ENCODE data around the gene DISP3.

The DISP3 gene

DNA sequence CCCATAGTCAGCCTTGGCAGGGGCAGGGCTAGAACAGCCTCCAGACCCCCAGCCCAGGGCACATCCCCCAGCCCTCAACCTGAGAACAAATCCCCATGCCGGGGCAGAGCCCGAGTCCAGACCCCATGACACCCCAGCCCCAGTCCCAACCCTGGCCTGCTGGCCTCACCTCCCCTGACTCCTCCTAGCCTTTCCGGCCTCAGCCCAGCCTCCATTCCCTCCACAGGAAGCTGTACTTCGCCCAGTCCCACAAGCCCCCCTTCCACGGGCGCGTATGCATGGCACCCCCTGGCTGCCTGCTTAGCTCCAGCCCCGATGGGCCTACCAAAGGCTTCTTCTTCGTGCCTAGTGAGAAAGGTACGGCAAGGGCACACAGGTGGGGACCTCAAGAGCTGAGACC lies 50.4 kb downstream of the DISP3 start:
- DNase-seq: no peak

DNA sequence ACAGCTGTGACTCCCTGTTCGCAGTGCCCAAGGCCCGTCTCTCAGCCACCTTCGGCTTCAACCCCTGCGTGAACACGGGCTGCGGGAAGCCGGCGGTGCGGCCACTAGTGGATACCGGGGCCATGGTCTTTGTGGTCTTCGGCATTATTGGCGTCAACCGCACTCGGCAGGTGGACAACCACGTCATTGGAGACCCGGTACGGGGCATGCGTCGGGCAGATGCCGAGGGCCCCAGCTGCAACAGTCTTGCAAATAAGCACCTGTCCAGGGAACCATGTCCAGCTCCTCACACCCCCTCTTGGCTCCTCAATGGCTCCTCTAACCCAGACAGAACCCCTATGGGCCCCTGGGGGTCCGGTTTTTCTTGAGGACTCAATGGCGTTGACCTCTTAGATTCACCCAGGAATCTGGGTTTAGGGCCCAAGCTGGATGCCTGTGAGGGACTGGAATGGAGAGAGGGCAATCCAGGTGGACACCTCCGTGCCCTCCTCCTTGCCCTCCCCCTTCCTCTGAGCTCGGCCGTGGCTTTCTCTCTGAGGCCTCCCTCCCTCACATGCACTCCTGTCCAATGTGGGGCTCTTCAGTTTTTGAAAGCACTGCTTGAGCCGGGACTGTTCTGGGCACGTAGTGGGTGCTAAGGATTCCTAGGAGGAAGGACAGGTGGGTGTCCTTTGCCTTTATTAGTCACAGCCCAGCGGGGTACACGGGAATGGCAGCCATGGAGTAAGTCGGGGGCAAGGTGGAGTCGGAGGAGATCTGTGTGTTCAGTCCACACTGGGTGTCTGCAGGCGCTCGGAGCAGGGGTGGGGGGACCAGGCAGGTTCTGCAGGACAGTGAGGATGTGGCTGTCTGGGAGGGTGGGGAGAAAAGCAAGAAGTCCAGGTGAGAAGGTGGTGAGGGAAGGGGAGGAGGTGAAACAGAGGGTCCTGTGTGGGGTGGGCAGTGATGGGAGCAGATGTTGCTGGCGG lies 51.1 kb downstream of the DISP3 start:
- DNase-seq: no peak

DNA sequence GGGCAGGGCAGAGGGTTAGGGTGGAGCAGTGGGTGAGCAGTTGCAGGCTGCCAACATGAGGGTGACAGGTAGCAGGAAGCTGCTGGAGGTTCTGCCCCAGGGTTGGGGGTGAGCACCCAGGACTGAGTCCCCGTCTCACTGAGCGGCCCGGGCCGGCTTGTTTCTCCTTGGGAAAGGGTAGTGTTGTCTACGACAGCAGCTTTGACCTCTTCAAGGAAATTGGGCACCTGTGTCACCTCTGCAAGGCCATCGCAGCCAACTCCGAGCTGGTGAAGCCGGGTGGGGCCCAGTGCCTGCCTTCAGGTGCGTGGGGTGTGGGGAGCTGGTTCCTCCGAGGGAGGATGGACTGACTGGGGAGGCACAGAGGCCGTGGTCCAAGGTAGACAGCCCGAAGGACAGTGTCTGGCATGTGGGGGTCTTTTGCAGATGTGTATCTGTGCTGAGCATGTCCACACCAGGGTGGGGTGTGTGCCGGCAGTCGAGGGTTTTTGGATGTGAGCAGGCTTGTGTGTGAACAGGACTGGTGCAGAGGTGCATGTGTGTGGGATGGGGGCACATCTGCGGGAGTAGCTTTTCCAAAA lies 51.9 kb downstream of the DISP3 start:
- DNase-seq: no peak

DNA sequence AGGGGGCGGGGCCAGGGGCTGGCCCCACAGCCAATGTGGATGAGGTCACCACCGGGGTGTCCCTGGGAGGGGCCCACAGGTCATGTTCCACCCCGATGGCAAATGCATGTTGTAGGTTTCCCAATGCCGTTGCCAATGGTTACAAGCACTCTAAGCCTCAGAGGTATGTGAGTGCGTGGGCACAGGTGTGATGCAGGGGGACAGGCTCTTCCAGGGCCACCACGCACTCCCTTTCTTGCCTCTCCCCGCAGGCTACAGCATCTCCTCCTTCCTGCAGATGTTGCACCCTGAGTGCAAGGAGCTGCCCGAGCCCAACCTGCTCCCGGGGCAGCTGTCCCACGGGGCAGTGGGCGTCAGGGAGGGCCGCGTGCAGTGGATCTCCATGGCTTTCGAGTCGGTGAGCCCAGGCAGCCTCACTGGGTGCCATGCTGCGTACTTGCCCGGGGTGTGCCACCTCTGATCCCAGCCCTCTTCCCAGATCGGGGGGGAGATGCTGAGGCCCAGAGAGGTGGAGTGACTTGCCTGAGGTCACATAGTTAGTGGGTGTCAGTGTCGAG lies 52.4 kb downstream of the DISP3 start:
- DNase-seq: no peak

DNA sequence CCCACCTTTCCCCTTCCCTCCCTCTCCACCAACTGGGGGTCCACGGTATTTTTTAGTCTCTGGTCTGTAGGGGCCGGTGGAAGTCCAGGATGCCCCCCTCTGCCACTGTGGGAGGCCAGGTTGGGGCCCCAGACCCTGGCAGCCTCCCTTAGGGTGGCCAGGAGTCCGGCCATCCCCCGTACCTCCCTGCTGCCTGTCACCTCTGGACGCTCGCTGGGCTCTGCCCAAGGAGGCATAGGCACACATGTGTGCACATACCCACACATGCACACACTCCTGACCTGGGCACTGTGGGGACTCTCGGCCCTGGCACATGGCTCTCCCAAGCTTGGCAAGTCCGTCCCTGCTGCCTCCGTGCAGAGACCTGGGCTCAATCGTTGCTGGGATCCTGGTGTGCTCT lies 53.0 kb downstream of the DISP3 start:
- no peak for DNase-seq

DNA sequence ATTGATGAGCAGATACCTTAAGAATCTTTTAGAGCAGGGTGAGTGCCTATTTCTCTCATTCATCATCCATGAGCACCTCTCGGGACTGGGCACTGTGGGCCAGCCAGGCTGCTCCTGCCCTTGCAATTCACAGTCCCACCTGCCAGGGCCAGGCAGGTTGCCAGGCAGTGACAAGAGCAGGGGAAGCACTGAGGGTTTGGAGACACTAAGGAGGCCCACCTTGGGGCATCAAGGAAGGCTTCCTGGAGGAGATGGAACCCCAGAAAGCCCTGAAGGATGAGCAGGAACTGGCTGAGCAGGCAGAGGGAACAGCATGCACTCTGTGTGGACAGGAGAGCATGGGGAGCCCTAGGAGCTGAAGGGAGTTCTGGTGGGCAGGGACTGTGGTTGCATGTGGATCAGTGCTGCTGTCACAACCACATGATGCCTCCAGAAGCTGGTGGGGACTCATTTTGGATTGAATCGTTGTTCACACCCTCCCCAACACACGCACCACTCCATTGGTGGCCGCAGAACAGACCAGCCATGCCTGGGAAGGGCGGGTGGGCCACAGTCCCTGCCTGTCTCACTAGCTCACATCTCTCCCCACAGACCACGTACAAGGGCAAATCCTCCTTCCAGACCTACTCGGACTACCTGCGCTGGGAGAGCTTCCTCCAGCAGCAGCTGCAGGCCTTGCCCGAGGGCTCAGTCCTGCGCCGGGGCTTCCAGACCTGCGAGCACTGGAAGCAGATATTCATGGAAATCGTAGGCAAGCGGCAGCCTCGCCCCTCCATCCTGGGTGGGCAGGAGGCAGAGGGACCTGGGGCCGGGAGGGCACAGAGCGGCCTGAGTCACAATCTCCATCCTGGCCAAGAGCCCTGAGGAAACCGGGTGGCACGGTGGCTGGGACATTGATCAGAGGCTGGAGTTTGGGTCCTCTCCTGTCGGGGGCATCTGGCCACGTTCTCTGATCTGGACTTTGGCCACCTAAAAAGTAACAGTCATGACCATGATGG lies 55.1 kb downstream of the DISP3 start:
- no peak for DNase-seq

DNA sequence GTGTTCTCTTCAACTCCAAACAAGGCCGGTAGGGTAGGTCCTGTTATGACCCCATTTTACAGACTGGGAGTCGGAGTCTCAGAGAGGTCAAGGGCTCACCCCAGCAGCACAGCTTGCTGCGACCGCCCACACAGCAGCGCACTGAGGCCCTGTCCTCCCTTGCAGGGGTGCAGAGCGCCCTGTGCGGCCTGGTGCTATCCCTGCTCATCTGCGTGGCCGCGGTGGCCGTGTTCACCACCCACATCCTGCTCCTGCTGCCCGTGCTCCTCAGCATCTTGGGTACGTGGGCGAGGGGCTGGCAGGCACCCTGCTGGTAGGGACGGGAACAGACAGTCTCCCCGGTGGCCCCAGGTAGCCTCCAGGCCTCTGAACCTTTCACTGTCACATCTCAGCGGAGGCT lies 55.9 kb downstream of the DISP3 start:
- no peak for DNase-seq

DNA sequence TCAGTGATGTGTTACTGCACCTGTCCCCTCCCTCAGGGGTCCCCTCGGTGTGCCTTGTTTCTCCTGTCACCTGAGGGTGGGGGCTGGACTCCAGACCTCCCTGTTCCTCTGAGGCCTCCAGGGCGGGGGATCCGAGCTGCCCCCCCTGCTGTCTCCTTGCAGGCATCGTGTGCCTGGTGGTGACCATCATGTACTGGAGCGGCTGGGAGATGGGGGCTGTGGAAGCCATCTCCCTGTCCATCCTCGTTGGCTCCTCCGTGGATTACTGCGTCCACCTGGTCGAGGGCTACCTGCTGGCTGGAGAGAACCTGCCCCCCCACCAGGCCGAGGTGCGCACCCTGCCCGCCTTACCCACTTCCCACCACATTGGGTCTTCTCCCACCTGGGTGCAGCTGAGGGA lies 56.4 kb downstream of the DISP3 start:
- DNase-seq: no peak

DNA sequence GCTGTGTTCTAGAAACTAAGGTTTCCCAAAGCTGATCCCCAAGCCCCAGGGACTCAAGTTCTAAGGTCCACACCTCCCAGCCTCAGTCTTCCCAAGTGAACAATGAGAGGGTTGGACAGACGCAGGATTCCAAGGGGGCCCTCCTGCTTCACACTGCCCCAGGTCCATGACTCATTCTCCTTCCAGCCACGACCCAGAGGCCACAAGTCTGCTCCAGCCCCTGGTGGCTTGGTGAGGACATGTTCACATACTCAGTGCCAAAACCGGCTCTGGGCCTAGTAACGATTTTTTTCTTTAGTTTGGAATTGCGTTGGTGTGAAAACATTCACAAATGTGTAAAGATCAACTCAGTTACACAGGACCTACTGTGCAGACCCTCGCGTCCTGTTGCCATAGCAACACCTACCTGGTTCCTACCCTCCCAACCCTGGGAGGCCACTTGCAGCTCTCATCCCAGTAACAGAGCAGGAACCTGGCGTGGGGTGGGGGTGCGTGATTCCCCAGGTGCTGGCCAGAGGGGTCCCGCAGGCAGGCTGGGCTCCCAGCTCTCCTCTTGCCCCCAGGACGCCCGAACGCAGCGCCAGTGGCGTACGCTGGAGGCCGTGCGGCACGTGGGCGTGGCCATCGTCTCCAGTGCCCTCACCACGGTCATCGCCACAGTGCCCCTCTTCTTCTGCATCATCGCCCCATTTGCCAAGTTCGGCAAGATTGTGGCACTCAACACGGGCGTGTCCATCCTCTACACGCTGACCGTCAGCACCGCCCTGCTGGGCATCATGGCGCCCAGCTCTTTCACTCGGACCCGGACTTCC lies 57.0 kb downstream of the DISP3 start:
- DNase-seq: no peak

DNA sequence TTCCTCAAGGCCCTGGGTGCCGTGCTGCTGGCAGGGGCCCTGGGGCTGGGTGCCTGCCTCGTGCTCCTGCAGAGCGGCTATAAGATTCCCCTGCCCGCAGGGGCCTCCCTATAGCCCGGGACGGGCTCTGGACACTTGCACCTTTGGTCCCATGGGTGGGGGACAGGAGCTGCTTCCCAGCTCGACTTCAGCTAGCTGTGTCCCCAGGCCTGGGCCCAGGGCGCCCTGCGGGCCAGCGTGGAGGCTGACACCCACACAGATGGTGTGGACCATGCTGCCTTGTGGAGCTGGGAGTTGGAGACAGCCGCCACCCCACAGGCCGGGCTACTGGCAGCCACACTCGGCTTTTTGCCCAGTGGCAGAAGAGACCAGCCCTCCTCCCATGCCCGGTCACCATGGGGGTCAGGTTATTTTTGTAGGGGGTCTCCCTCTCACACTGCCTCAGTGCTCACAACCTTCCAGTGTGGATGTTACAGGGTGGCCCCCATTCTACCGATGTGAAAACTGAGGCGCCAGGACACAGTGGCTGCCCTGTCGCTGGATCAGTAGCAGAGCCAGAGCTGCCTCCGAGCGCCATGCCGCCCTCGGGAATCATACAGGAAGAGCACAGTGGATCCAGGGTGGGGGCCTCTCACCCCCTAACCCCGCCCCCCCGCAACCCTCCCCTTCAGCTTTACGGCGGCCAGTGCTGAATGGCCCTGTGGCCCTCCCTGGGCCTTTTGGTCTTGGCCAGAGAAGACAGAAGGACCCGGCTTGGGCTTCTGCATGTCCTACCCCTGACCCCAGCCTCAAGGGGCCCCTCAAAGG lies 57.8 kb downstream of the DISP3 start:
- no peak for DNase-seq

DNA sequence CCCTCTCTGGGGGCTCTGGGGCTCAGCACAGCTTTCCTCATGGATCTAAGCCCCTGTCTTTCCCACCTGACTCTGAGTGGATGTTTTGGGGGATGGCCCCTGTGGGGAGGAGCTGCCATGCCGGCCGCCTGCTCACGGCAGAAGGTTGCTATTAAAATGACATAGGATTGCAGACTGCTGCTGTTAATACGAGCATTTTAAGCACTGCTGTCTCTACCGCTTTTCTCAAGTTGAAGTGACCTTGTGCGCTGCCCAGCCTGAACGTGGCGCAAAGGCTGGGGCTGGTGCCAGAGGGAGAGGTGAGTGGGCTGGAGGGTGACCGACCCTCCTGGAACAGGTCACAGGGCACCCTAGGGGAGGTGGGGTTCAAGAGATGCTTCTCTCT lies 58.4 kb downstream of the DISP3 start:
- DNase-seq: no peak

DNA sequence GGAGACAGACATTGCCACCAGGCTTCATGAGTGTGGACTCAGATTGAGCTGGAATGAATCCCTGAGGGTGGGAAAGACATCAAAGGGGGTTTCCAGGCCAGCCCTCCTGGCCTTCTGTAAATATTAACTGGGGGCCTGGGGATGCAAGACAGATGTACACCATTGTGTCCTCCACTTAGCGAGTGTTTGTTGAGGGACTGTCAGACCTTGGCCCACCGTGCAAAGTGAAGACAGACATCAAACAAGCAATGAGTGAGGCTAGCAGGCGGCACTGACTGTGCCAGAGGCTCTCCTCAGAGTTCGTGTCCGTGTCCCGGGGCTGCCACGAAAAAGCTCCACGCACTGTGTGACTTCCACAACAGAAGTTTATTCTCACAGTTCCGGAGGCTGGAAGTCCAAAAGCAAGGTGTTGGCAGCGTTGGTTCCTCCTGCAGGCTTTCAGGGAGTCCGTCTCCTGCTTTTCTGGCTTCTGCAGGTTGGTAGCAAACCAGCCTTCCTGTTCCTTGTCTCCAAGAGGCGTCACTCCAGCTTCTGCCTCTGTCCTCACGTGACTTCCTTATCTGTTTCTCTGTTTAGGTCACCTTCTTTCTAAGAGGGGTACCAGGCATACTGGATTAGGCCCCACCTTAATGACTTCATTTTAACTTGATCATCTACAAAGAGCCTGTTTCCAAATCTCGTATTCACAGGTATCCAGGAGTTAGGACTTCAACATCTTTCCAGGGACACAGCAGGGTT lies 59.1 kb downstream of the DISP3 start:
- DNase-seq: no peak

DNA sequence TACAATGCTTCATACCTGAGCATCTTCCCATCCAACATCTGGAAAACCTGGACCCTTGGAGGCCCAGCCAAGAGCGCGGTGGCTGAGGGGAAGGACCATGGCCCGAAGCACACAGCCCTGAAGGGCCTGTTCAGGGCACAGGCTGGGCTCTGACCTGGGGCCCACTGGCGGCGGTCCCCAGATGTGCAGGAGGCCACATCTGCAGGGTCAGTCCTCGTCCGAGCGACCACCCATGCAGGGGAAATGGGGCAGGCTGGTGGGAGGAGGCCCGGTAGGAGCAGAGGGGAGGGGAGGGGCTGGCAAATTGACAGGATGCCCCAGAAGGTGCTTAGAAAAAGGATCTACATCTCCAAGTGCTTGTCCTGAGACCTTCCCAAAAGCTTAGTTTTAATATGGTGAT lies 59.9 kb downstream of the DISP3 start:
- DNase-seq: no peak

DNA sequence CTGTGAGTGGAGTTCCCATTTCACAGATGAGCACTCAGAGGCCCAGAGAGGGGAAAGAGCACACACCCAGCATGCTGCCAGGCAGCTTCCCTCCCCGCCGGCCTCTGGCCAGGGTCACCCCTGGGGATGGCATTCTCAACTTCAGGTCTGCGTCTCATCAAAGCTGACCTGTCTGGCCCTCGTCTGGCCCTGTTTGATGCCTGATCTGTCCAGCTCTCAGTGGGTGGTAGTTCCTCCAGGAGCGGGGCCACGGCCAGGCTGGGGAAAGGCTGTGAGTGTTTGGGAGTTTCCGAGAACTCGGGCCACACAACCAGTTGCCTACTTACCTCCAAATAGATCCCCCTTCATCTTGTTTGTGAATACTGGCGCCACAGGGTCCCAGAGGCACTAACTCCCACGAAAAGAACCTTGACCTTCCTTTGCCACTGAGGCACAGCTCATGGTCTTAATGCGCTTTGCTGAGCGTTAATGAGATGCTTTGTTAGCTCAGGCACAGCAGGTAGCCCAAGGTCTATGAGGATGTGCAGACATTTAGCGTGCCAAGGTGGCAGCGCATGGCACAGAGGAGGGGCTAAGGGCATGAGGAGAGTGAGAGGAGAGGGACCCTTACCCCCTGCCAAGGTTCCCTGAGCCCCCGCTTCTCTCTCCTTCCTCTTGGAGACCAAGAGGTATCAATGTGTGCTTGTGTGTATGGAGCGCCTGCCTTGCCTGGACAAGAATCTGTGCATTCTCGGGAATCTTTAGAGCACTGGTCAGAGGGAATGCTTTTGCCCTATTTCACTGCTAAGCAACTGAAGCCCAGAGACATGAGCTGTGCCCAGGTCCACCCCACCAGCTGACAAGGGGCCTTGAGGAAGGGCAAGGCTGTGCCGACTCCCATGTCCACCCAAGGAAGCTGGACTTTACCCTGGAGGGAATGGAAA lies 61.2 kb downstream of the DISP3 start:
- DNase-seq: no peak

DNA sequence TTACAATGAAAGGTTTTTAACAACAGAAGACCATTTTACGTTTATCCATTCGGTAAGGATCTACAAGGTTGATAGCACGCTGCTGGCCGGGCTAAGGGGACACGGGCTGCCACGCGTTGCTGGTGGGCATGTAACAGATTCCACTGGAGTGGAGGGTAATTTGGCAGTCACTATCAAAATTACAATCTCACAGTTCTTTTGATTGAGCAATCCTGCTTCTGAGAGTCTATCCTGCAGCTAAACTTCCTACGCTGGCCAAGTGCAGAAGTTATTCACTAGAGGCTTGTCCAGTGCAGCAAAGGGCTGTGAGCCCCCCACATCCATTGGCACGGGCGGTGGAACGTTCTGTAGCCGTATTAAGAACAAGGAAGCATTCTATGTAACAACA lies 61.8 kb downstream of the DISP3 start:
- DNase-seq: no peak

DNA sequence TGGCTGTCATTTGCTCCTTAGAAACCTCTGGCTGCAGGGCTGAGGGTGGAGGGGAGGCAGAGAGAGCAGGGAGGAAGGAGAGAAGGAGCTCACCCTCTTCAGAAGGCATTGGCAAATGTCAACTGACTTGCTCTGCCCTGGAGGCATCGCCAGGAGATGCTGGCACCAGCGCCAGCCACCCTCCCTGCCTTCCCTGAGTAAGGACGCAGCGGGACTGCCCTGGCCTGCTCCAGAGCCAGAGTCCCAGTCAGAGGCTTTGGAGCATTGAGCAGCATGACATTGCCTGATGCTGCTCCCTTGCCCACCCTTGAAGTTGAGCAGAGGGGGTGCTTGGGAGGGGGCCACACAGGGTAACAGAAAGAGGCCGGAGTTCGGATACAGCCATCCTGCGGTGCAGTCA lies 62.3 kb downstream of the DISP3 start:
- no peak for DNase-seq

DNA sequence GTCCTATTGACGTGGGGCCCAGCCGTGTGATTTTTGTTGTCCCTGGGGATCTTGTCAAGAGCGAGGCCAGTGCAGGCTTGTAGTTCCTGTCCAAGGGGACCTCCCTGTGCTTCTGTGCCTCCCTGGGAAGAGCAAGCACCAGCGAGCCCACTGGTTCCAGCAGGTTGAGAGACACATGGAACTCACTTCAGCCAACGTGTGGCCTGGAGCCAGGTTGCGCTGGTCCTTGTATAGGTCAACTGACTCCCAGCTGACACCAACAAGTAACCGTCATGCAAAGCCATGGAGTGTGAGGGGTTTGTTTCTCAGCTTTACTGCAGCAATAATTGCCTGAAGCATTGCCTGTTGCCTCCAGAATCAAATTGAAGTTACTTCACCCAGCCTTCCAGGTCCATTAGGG lies 63.0 kb downstream of the DISP3 start:
- DNase-seq: no peak

DNA sequence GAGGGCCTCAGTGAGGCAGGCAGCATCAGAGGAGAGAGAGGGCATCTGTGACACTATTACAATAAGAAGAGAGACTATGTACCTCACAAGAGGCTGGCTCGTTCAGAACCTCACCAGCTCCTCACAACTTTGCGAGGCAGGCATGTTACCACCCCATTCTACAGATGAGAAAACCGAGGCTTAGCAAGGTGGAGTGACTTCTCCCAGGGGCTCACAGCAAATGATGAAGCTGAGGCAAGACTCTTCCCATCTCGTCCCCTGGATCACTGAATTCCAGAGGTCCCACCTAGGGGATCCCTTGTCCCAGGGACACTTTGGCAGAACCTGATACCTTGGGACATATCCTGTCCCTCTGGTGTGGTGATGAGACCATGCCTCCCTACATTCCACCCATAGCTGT lies 64.4 kb downstream of the DISP3 start:
- no peak for DNase-seq

DNA sequence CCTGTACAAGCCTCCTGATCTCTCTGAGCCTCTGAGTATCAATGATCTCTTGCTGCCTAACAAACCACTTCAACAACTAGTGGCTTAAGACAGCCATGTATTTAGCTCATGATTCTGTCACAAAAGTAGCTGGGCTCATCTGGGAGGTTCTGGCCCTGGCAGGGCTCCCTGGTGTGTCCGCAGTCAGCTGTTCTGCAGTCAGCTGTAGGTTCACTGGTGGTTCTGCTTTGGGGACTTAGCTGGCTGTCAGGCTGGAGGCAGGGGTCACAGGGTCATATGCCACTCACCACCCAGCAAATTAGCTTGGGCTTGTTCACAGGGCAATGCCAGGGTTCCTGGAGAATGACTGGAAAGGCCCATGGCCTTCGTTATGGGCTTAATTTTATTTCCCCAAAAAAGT lies 64.8 kb downstream of the DISP3 start:
- DNase-seq: no peak

Data from right kidney (tissue), 1 donor.